Measurements from ENCODE around the gene ATP8A2. TPM values are rescaled to one million over a fixed set of nuclear protein-coding genes. Genes with fewer than 3 reads are reported as not detected.
A peak's percentile ranks its signal among the peaks of the same experiment; 100 is the strongest.

Gene ATP8A2
- total and polyA plus RNA-seq, 2 of the 8 experiments (the other 6 are each of a cell fraction or from before 2014, with no cell fraction given): 2.4 to 8.3 TPM

DNA sequence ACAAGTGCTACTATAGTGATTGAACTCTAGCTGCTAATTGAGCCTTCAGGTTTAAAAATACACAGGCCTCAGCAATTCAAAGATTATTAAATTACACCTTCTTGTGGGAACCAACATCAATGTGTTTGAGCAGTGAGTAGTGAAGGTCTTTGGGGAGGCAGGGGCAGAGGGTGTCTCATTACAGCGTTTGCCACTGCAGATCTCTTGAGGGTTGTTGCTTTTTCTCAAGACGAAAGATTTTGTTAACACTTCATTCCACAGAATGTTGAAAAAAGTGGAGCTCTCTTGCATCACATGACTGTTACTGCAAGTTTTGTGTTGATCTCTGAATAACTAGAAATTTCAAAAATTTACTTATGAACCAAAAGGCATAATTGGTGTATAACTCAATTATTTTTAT, 253.6 kb downstream of the ATP8A2 start:
- Histone ChIP-seq H3K56ac (replicated peaks; ENCODE audit: insufficient read length, low read depth, low read length) (no peak overlapping the region), H4K20me1 (replicated peaks in 1 of 2; ENCODE audit: control insufficient read depth in 1 of 2, insufficient read depth in 2 of 2, low read length in 2 of 2) (no peaks in the 10 kb centered on the region), H2BK5ac (ENCODE audit: low read depth, low read length) (no peak overlapping the region), H3K4me2 (ENCODE audit: insufficient read depth in 1 of 2, low read depth in 2 of 2, low read length in 2 of 2) (no peak overlapping the region), H3K18ac (ENCODE audit: extremely low read depth, low read length) (no peak overlapping the region), H3K4me3 (ENCODE audit: extremely low read depth in 1 of 4, insufficient read depth in 2 of 4, low read depth in 3 of 4, low read length in 4 of 4) (no peak overlapping the region), H3K4me1 (replicated peaks in 1 of 4; ENCODE audit: control insufficient read depth in 3 of 4, insufficient read depth in 4 of 4, low read length in 3 of 4) (no peaks in the 10 kb centered on the region), H3K79me1 (ENCODE audit: low read depth, low read length) (no peaks in the 10 kb centered on the region), H4K5ac (ENCODE audit: insufficient read length, low read depth, low read length) (no peak overlapping the region), H3K9ac (replicated peaks in 1 of 4; ENCODE audit: extremely low read depth in 1 of 4, low read depth in 3 of 4, low read length in 3 of 4) (no peak overlapping the region), H4K8ac (ENCODE audit: extremely low read depth, insufficient read depth, low read length) (no peak overlapping the region), H2BK120ac (replicated peaks; ENCODE audit: low read depth, low read length) (no peak overlapping the region), H2BK15ac (ENCODE audit: low read length) (no peak overlapping the region), H3K23ac (ENCODE audit: insufficient read length) (no peak overlapping the region), H3K27me3 (replicated peaks in 1 of 4; ENCODE audit: control insufficient read depth in 3 of 4, extremely low read depth in 1 of 4, insufficient read depth in 3 of 4, low read length in 3 of 4) (no peaks in the 10 kb centered on the region), H3K9me3 (ENCODE audit: insufficient read depth in 2 of 2, low read depth in 1 of 2, low read length in 1 of 2) (peaks cover 0 to 6% of the 10 kb centered on the region in 2 experiments; a peak in 2 of 4 replicates), H2BK12ac (ENCODE audit: low read depth, low read length) (no peak overlapping the region), H3K4ac (replicated peaks; ENCODE audit: insufficient read length, low read depth, low read length) (no peak overlapping the region), H3K27ac (ENCODE audit: low read depth, low read length) (no peak overlapping the region), H2BK20ac (ENCODE audit: low read length) (no peak overlapping the region), H2AK5ac (ENCODE audit: low read depth, low read length) (no peak overlapping the region), H3K36me3 (ENCODE audit: control insufficient read depth in 2 of 4, insufficient read depth in 4 of 4, low read length in 3 of 4) (no peaks in the 10 kb centered on the region), H3K14ac (ENCODE audit: insufficient read length) (no peak overlapping the region), H2AFZ (ENCODE audit: low read length) (no peak overlapping the region), H3K79me2 (ENCODE audit: control insufficient read depth in 1 of 2, insufficient read depth in 2 of 2, low read length in 2 of 2) (no peaks in the 10 kb centered on the region), H3K23me2 (ENCODE audit: low read depth, low read length) (no peaks in the 10 kb centered on the region), H4K91ac (replicated peaks; ENCODE audit: insufficient read length, low read length) (no peak overlapping the region)
- ChIA-PET POLR2A (ENCODE audit: partially characterized antibody) (no interaction called here), CTCF (ENCODE audit: partially characterized antibody) (no interaction called here)
- DNase-seq (ENCODE audit: low read depth in 1 of 2, low spot score in 2 of 2) (no peak), FAIRE-seq (peak; percentile 24)
- no peak for TF ChIP-seq SUZ12 (IDR thresholded peaks at IDR 0.05; ENCODE audit: low read length)
- WGBS, 2 experiments (ENCODE audit: extremely low coverage in 1 of 2, insufficient coverage in 1 of 2, insufficient read length in 1 of 2, insufficient replicate concordance in 2 of 2, low coverage in 1 of 2, low lambda C conversion rate in 2 of 2, missing lambda C conversion rate in 1 of 2): 95% methylated on average over 2 of the region's 2 CpGs; no CpG with 5 or more reads in 1 of the 2 experiments

Data from H1 (cell line).